ENCODE measurements around the gene SLC6A11.

GRCh38 chr3:10839167-10839566 lies 23.1 kb downstream of the SLC6A11 start:
- TF ChIP-seq CTCF (IDR thresholded peaks at IDR 0.05 in 4 of 5, conservative IDR thresholded peaks at IDR 0.05 in 1 of 5), result no peak
- TF ChIP-seq POLR2A (IDR thresholded peaks at IDR 0.05), result no peak

All from gastrocnemius medialis (tissue), 4 donors.